GM19035 (cell line): ENCODE results near the gene LRP1-AS.

Experiments
- ATAC-seq: cut with Tn5 transposase; IDR thresholded peaks from one replicate; pipeline ENCODE4 v1.9.1; 2021; ENCODE audit not compliant: unreplicated experiment

Gene LRP1-AS

GRCh38 chr12:57180321-57180989 is 33.0 kb upstream of the LRP1-AS start:
- no peak for ATAC-seq

- ATAC-seq: no peak
Observed at GRCh38 chr12:57179331-57180086, 32.1 kb upstream of the LRP1-AS start.

GRCh38 chr12:57178213-57178612 is 30.8 kb upstream of the LRP1-AS start:
- no peak for ATAC-seq

GRCh38 chr12:57177354-57177753 is 29.9 kb upstream of the LRP1-AS start:
- no peak for ATAC-seq

GRCh38 chr12:57176846-57177245 is 29.4 kb upstream of the LRP1-AS start:
- no peak for ATAC-seq

- no peak for ATAC-seq
Observed at GRCh38 chr12:57176139-57176477, 28.7 kb upstream of the LRP1-AS start.

- no peak for ATAC-seq
Observed at GRCh38 chr12:57175428-57176138, 28.2 kb upstream of the LRP1-AS start.

GRCh38 chr12:57173683-57174082 is 26.3 kb upstream of the LRP1-AS start:
- ATAC-seq: no peak

- no peak for ATAC-seq
Observed at GRCh38 chr12:57173089-57173488, 25.7 kb upstream of the LRP1-AS start.

- no peak for ATAC-seq
Observed at GRCh38 chr12:57171668-57172067, 24.2 kb upstream of the LRP1-AS start.

GRCh38 chr12:57170927-57171326 is 23.5 kb upstream of the LRP1-AS start:
- ATAC-seq: no peak

GRCh38 chr12:57170408-57170807 is 23.0 kb upstream of the LRP1-AS start:
- no peak for ATAC-seq

- ATAC-seq: no peak
Observed at GRCh38 chr12:57169969-57170368, 22.6 kb upstream of the LRP1-AS start.

GRCh38 chr12:57169046-57169795 is 21.8 kb upstream of the LRP1-AS start:
- ATAC-seq: no peak

GRCh38 chr12:57168058-57168457 is 20.6 kb upstream of the LRP1-AS start:
- no peak for ATAC-seq

GRCh38 chr12:57166971-57167371 is 19.6 kb upstream of the LRP1-AS start:
- ATAC-seq: no peak

GRCh38 chr12:57165741-57166140 is 18.3 kb upstream of the LRP1-AS start:
- no peak for ATAC-seq

GRCh38 chr12:57164966-57165625 is 17.7 kb upstream of the LRP1-AS start:
- no peak for ATAC-seq

GRCh38 chr12:57164454-57164853 is 17.0 kb upstream of the LRP1-AS start:
- ATAC-seq: no peak

GRCh38 chr12:57162553-57163125 is 15.2 kb upstream of the LRP1-AS start:
- ATAC-seq: no peak

GRCh38 chr12:57161491-57161890 is 14.1 kb upstream of the LRP1-AS start:
- ATAC-seq: no peak
